ENCODE results near the gene FXYD6.

The FXYD6 gene

GRCh38 chr11:117827521-117828511 is 48.6 kb downstream of the FXYD6 start:
- H3K27me3 ChIP-seq (ENCODE audit: insufficient read depth, poor library complexity, severe bottlenecking): no peaks in the 10 kb centered on the region
- no peak for DNase-seq (ENCODE audit: low read depth in 1 of 2, low spot score in 1 of 2)
- H3K4me3 ChIP-seq (replicated peaks; ENCODE audit: insufficient read depth, low read length): no peak overlapping the region
- no peak overlapping the region for H3K27ac ChIP-seq (replicated peaks)
- TF ChIP-seq GABPA (IDR thresholded peaks at IDR 0.05; ENCODE audit: low read depth): no peak
- TF ChIP-seq, protein P1, sequence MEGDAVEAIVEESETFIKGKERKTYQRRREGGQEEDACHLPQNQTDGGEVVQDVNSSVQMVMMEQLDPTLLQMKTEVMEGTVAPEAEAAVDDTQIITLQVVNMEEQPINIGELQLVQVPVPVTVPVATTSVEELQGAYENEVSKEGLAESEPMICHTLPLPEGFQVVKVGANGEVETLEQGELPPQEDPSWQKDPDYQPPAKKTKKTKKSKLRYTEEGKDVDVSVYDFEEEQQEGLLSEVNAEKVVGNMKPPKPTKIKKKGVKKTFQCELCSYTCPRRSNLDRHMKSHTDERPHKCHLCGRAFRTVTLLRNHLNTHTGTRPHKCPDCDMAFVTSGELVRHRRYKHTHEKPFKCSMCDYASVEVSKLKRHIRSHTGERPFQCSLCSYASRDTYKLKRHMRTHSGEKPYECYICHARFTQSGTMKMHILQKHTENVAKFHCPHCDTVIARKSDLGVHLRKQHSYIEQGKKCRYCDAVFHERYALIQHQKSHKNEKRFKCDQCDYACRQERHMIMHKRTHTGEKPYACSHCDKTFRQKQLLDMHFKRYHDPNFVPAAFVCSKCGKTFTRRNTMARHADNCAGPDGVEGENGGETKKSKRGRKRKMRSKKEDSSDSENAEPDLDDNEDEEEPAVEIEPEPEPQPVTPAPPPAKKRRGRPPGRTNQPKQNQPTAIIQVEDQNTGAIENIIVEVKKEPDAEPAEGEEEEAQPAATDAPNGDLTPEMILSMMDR (IDR thresholded peaks at IDR 0.05; ENCODE audit: insufficient read depth, low read length): no peak
- TF ChIP-seq POLR2AphosphoS5 (IDR thresholded peaks at IDR 0.05; ENCODE audit: low read depth): no peak
- no peak for TF ChIP-seq SPI1 (IDR thresholded peaks at IDR 0.05; ENCODE audit: borderline replicate concordance, low read depth)
- no peak for TF ChIP-seq REST (IDR thresholded peaks at IDR 0.05; ENCODE audit: insufficient replicate concordance, low read depth)

DNA sequence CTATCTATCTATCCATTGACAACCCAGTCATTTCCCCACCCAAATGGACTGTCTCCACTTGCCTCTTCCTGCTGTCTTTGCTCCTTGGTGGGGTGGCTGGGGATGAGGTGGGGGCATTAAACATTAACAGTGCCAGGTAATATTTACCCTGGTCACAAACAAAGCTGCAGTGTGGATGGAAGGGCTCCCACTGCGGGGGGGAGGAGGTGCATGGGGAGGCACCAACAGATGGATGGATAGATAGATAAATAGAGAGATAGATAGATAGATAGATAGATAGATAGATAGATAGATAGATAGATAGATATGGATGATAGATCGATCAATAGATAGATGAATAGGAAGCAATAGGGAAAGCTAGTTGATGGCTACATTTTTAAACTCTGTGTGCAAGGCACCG is 49.6 kb downstream of the FXYD6 start:
- TF ChIP-seq, protein P1 (IDR thresholded peaks at IDR 0.05; ENCODE audit: insufficient read depth, low read length): no peak
- TF ChIP-seq REST (IDR thresholded peaks at IDR 0.05; ENCODE audit: insufficient replicate concordance, low read depth): no peak
- no peak for TF ChIP-seq GABPA (IDR thresholded peaks at IDR 0.05; ENCODE audit: low read depth)
- no peak for TF ChIP-seq POLR2AphosphoS5 (IDR thresholded peaks at IDR 0.05; ENCODE audit: low read depth)
- no peak for TF ChIP-seq SPI1 (IDR thresholded peaks at IDR 0.05; ENCODE audit: borderline replicate concordance, low read depth)
- no peak overlapping the region for H3K4me3 ChIP-seq (replicated peaks; ENCODE audit: insufficient read depth, low read length)
- H3K27me3 ChIP-seq (ENCODE audit: insufficient read depth, poor library complexity, severe bottlenecking): no peaks in the 10 kb centered on the region
- DNase-seq (ENCODE audit: low read depth in 1 of 2, low spot score in 1 of 2): no peak
- H3K27ac ChIP-seq (replicated peaks): no peak overlapping the region

GRCh38 chr11:117826190-117826570 is 50.3 kb downstream of the FXYD6 start:
- no peak overlapping the region for H3K4me3 ChIP-seq (replicated peaks; ENCODE audit: insufficient read depth, low read length)
- no peak for DNase-seq (ENCODE audit: low read depth in 1 of 2, low spot score in 1 of 2)
- H3K27ac ChIP-seq (replicated peaks): no peak overlapping the region
- H3K27me3 ChIP-seq (ENCODE audit: insufficient read depth, poor library complexity, severe bottlenecking): no peaks in the 10 kb centered on the region
- TF ChIP-seq SPI1 (IDR thresholded peaks at IDR 0.05; ENCODE audit: borderline replicate concordance, low read depth) (no peak), REST (IDR thresholded peaks at IDR 0.05; ENCODE audit: insufficient replicate concordance, low read depth) (no peak)
